Measurements from ENCODE around the gene L1TD1.
"Not testable (repeated sequence)": the region's sequence is repeated elsewhere in the genome, so short reads cannot be mapped to it uniquely, and the experiment has no call there.

The L1TD1 gene

GRCh38 chr1:62235576-62235975, 40.9 kb downstream of the L1TD1 start:
- DNase-seq = no peak

GRCh38 chr1:62237361-62237760, 42.7 kb downstream of the L1TD1 start:
- DNase-seq = no peak

- DNase-seq = no peak
Measured at GRCh38 chr1:62237950-62238374, 43.3 kb downstream of the L1TD1 start.

- no peak for DNase-seq
Measured at GRCh38 chr1:62238507-62238906, 43.9 kb downstream of the L1TD1 start.

- DNase-seq = not testable (repeated sequence)
Measured at GRCh38 chr1:62239652-62240403, 45.2 kb downstream of the L1TD1 start.

- DNase-seq = no peak
Measured at GRCh38 chr1:62240651-62241370, 46.2 kb downstream of the L1TD1 start.

GRCh38 chr1:62241371-62242131, 46.9 kb downstream of the L1TD1 start:
- no peak for DNase-seq

- not testable (repeated sequence) for DNase-seq
Measured at GRCh38 chr1:62244380-62244779, 49.7 kb downstream of the L1TD1 start.

- DNase-seq = no peak
Measured at GRCh38 chr1:62245201-62245600, 50.6 kb downstream of the L1TD1 start.

- DNase-seq = no peak
Measured at GRCh38 chr1:62247391-62248168, 52.9 kb downstream of the L1TD1 start.

GRCh38 chr1:62250126-62250726, 55.6 kb downstream of the L1TD1 start:
- no peak for DNase-seq

GRCh38 chr1:62259551-62259950, 64.9 kb downstream of the L1TD1 start:
- no peak for DNase-seq

- DNase-seq = no peak
Measured at GRCh38 chr1:62260688-62261087, 66.0 kb downstream of the L1TD1 start.
